ENCODE data around the gene IL1R2. TPM values are rescaled to one million over a fixed set of nuclear protein-coding genes. Genes with fewer than 3 reads are reported as not detected.

Gene IL1R2
- total and polyA plus RNA-seq, 2 of the 8 experiments (the other 6 are each of a cell fraction or from before 2014, with no cell fraction given), result 0.06 TPM; not detected in 1

- no peak overlapping the region for H2BK5ac ChIP-seq (ENCODE audit: low read depth, low read length)
- H3K36me3 ChIP-seq (ENCODE audit: control insufficient read depth in 2 of 4, insufficient read depth in 4 of 4, low read length in 3 of 4), result no peaks in the 10 kb centered on the region
- H3K4ac ChIP-seq (replicated peaks; ENCODE audit: insufficient read length, low read depth, low read length), result no peak overlapping the region
- H3K56ac ChIP-seq (replicated peaks; ENCODE audit: insufficient read length, low read depth, low read length), result no peak overlapping the region
- no peak for DNase-seq (ENCODE audit: low read depth in 1 of 2, low spot score in 2 of 2)
- ChIA-PET POLR2A (ENCODE audit: partially characterized antibody) (no interaction called here), CTCF (ENCODE audit: partially characterized antibody) (interaction anchor here (0.9 to 1.7 kb wide), 2 partner anchors 24 to 38 kb away, joined by 4 to 7 read pairs; no protein-coding TSS in a partner anchor)
- no peaks in the 10 kb centered on the region for H3K79me1 ChIP-seq (ENCODE audit: low read depth, low read length)
- WGBS, 2 experiments (ENCODE audit: extremely low coverage in 1 of 2, insufficient coverage in 1 of 2, insufficient read length in 1 of 2, insufficient replicate concordance in 2 of 2, low coverage in 1 of 2, low lambda C conversion rate in 2 of 2, missing lambda C conversion rate in 1 of 2), result 88% methylated on average over 1 of the region's 1 CpG; no CpG with 5 or more reads in 1 of the 2 experiments
- no peak overlapping the region for H3K23ac ChIP-seq (ENCODE audit: insufficient read length)
- H4K20me1 ChIP-seq (replicated peaks in 1 of 2; ENCODE audit: control insufficient read depth in 1 of 2, insufficient read depth in 2 of 2, low read length in 2 of 2), result no peaks in the 10 kb centered on the region
- FAIRE-seq, result no peak
- H2BK20ac ChIP-seq (ENCODE audit: low read length), result no peak overlapping the region
- H3K27ac ChIP-seq (ENCODE audit: low read depth, low read length), result no peak overlapping the region
- no peak overlapping the region for H4K5ac ChIP-seq (ENCODE audit: insufficient read length, low read depth, low read length)
- no peaks in the 10 kb centered on the region for H3K27me3 ChIP-seq (replicated peaks in 1 of 4; ENCODE audit: control insufficient read depth in 3 of 4, extremely low read depth in 1 of 4, insufficient read depth in 3 of 4, low read length in 3 of 4)
- H3K4me3 ChIP-seq (ENCODE audit: extremely low read depth in 1 of 4, insufficient read depth in 2 of 4, low read depth in 3 of 4, low read length in 4 of 4), result no peak overlapping the region
- H2AFZ ChIP-seq (ENCODE audit: low read length), result no peak overlapping the region
- no peaks in the 10 kb centered on the region for H3K9me3 ChIP-seq (ENCODE audit: insufficient read depth in 2 of 2, low read depth in 1 of 2, low read length in 1 of 2)
- no peaks in the 10 kb centered on the region for H3K4me1 ChIP-seq (replicated peaks in 1 of 4; ENCODE audit: control insufficient read depth in 3 of 4, insufficient read depth in 4 of 4, low read length in 3 of 4)
- no peak overlapping the region for H2BK120ac ChIP-seq (replicated peaks; ENCODE audit: low read depth, low read length)
- H2BK12ac ChIP-seq (ENCODE audit: low read depth, low read length), result no peak overlapping the region
- no peak overlapping the region for H2BK15ac ChIP-seq (ENCODE audit: low read length)
- no peak overlapping the region for H2AK5ac ChIP-seq (ENCODE audit: low read depth, low read length)
- H3K23me2 ChIP-seq (ENCODE audit: low read depth, low read length), result no peaks in the 10 kb centered on the region
- H3K79me2 ChIP-seq (ENCODE audit: control insufficient read depth in 1 of 2, insufficient read depth in 2 of 2, low read length in 2 of 2), result no peaks in the 10 kb centered on the region
- no peak overlapping the region for H4K8ac ChIP-seq (ENCODE audit: extremely low read depth, insufficient read depth, low read length)
- no peak overlapping the region for H4K91ac ChIP-seq (replicated peaks; ENCODE audit: insufficient read length, low read length)
- H3K14ac ChIP-seq (ENCODE audit: insufficient read length), result no peak overlapping the region
- no peak overlapping the region for H3K4me2 ChIP-seq (ENCODE audit: insufficient read depth in 1 of 2, low read depth in 2 of 2, low read length in 2 of 2)
- no peak overlapping the region for H3K18ac ChIP-seq (ENCODE audit: extremely low read depth, low read length)
- no peak overlapping the region for H3K9ac ChIP-seq (replicated peaks in 1 of 4; ENCODE audit: extremely low read depth in 1 of 4, low read depth in 3 of 4, low read length in 3 of 4)
- TF ChIP-seq TCF12 (IDR thresholded peaks at IDR 0.05; ENCODE audit: low read depth, low read length) (no peak), TBP (IDR thresholded peaks at IDR 0.05; ENCODE audit: low read depth, low read length) (no peak), SP4 (IDR thresholded peaks at IDR 0.05; ENCODE audit: low read length) (no peak), RNF2 (IDR thresholded peaks at IDR 0.05; ENCODE audit: borderline replicate concordance, low read depth, low read length, missing control alignments, poor library complexity, severe bottlenecking) (no peak), CREB1 (IDR thresholded peaks at IDR 0.05) (no peak), EGR1 (IDR thresholded peaks at IDR 0.05; ENCODE audit: borderline replicate concordance, low read depth, low read length) (no peak), BRCA1 (IDR thresholded peaks at IDR 0.05; ENCODE audit: low read depth, low read length) (no peak), EP300 (IDR thresholded peaks at IDR 0.05; ENCODE audit: borderline replicate concordance in 1 of 2, low read depth in 2 of 2, low read length in 2 of 2) (no peak), HDAC2 (IDR thresholded peaks at IDR 0.05; ENCODE audit: borderline replicate concordance in 1 of 2, low read depth in 2 of 2, low read length in 2 of 2) (no peak), SP1 (IDR thresholded peaks at IDR 0.05; ENCODE audit: low read depth, low read length) (no peak), RFX5 (IDR thresholded peaks at IDR 0.05; ENCODE audit: borderline replicate concordance, low read depth, low read length) (no peak), CTBP2 (IDR thresholded peaks at IDR 0.05; ENCODE audit: borderline replicate concordance, insufficient read depth, insufficient read length, low read length) (no peak)
- TF ChIP-seq, protein P1, sequence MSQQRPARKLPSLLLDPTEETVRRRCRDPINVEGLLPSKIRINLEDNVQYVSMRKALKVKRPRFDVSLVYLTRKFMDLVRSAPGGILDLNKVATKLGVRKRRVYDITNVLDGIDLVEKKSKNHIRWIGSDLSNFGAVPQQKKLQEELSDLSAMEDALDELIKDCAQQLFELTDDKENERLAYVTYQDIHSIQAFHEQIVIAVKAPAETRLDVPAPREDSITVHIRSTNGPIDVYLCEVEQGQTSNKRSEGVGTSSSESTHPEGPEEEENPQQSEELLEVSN (IDR thresholded peaks at IDR 0.05), result no peak
Measured at GRCh38 chr2:102044235-102044896, 52.6 kb downstream of the IL1R2 start.
